Stimulated activated CD4-positive, alpha-beta T cell treated with anti-CD3 and anti-CD28 coated beads, Interleukin-12 subunit alpha, Interleukin-12 subunit beta, amount 100 ng/mL, for 24 hours (primary cell): Measurements from ENCODE around the gene TSTD1.
A peak's percentile ranks its signal among the peaks of the same experiment; 100 is the strongest.

Source experiments
- DNase-seq, 2 experiments: peaks; one replicate each; pipeline ENCODE4 v3.0.0-alpha.2; 2020; ENCODE audit warnings: low read depth in 2 of 2

The TSTD1 gene

DNA sequence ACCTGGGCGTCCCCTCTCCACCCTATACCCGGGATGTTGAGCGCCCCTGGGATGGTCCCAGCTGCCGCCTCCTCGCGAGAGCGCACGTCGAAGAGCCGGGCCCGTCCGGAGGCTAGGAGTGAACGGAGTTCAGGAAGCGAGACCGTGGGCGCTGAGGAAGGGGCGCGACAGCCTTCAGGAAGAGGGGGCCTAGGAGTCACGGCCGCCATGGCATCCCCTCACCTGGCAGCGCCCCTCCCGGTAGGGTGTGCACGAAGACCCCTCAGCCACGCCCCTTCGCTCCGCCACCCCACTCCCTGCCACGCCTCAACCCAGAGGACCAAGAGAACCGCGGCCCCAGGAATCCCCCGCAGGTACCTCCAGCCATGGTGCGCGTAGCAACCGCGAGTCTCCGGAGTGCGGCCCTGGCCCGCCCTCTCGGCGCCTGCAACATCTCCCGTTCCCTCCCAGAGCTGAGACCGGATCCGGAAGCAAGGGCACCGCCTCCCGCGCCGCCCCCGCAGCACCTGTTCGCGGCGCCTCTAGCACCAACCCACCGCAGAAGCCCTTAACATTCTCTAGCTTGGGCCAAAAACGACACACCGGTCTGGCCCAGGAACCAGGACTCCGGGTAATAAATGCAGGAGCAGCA, at the start of gene TSTD1:
Gene TSTD1, minus strand, starts transcription at position 442 of the 631 bp plus-strand sequence. Its CDS starts 75 bp downstream, at position 367.
- peak; percentile 69 to 81 for DNase-seq

- DNase-seq = no peak
Measured at GRCh38 chr1:161086457-161086856, 47.7 kb upstream of the TSTD1 start.

- no peak for DNase-seq
Measured at GRCh38 chr1:161085165-161085564, 46.4 kb upstream of the TSTD1 start.

DNA sequence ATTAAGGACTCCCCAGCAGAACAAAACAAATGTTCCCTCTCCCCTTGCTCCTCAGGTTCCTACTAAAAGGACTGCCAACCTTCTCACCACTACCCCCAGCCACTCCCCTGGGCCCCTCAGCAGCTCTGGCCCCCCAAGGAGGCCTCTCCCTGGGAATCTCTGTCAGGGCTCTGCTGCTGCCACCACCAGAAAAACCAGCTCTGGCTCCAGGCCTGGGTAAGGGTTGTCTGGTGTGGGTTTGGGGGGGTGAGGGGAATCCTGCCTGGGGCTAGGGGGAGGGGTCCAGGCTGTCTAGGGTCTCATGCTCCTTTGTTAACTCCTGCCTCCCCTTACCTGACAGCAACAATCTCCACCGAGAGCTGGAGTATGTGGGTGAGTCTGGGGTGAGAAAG, 45.8 kb upstream of the TSTD1 start:
- no peak for DNase-seq

GRCh38 chr1:161083748-161084596, 45.2 kb upstream of the TSTD1 start:
- DNase-seq = no peak

DNA sequence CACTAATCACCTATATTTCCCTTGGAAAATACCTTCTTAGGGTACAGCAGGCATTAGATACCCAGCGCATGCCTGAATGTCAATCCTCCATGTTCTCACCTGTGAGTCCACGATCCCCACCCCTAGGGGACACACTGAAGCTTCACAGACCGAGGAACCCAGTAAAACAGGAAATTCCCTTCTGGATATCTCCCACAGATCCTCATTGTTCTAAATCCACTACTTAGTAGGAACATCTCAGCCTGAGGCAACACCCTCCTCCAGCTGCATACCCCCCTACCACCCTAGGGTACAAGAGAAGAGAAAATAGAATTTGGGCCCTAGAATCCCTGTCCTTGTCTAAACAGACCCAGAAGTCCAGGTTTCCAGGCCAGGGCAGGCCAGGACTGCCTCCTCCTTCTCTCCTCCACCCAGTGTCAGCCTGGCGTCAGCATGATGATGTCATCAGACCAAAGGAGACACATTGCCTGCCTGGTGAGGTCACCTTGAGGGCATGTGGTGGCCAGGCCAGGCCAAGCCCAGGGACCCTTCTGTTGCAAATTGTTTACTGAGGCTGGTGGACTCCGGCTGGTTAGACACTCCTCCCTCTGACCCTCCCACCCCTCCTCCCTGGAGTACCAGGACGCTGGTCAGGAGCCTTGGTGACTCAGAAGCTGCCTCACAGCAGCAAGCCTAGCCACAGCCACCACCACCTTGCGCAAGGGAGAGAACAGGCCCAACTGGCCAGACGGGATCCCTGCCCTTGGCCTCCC, 44.4 kb upstream of the TSTD1 start:
- no peak for DNase-seq

GRCh38 chr1:161082483-161082882, 43.7 kb upstream of the TSTD1 start:
- DNase-seq = no peak

GRCh38 chr1:161081519-161081918, 42.8 kb upstream of the TSTD1 start:
- no peak for DNase-seq

DNA sequence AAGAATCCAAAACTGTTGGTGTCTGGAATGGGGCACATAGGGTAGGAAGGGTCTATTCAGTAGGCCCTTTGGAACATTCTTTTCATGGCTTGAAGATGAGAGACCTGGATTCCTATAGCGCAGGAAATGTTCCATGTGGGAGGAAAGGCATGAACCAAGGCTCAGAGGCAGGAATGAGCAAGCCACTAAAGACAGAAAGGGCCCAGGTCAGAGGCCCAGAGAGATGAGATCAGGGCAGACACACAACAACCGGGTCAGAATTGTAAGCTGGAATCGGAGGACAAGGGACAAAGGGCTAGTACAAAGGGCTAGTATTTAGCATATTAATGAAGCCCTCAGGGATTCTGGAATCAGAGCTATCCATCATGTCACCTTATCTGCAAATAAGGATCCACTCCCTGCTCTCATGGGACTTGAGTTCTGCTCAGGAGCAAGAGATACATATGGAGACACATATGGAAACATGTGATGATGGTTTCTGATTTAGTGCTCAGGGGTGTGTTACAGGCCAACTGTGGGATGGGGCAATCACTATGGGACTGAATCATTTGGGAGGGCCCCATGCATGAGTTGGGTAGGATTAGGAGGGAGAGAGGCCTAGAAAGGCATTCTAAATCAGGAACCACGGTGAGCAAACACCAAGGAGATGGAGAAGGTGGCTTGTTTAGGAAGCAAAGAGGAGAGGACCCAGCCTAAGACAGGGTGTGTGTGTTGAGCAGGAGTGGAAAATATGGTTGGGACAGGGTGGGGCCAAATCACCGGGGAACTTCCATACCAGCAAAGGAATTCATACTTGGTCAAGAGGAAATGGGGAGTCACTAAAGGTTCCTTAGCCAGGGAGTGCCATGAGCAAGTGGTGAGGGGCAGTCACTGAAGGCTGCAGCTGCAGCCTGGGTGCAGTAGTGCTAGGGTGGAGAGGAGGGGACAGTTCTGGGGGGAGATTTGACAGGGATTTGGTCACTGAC, 42.0 kb upstream of the TSTD1 start:
- no peak for DNase-seq

GRCh38 chr1:161079436-161080110, 40.8 kb upstream of the TSTD1 start:
- DNase-seq = no peak

DNA sequence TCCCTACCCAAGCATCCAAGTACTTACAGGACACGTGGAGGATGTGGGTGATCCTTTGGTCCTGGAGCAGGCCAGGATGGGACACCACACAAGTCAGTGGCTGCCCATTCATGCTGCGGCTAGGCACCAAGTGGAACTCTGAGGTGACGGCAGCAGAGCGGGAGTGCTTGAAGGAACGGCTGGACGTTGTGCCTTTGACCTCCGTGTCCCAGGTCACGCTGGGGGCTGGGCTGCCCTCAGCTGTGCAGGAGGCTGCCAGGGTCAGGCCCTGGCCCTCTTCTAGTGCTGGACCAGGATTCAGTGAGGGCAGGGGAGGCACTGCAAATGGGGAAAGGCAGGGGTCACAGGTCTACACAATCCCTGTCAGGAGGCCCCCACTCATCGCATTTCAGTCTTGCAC, 38.7 kb upstream of the TSTD1 start:
- DNase-seq = no peak

GRCh38 chr1:161076410-161076809, 37.6 kb upstream of the TSTD1 start:
- DNase-seq = no peak

- no peak for DNase-seq
Measured at GRCh38 chr1:161074676-161075368, 36.1 kb upstream of the TSTD1 start.

DNA sequence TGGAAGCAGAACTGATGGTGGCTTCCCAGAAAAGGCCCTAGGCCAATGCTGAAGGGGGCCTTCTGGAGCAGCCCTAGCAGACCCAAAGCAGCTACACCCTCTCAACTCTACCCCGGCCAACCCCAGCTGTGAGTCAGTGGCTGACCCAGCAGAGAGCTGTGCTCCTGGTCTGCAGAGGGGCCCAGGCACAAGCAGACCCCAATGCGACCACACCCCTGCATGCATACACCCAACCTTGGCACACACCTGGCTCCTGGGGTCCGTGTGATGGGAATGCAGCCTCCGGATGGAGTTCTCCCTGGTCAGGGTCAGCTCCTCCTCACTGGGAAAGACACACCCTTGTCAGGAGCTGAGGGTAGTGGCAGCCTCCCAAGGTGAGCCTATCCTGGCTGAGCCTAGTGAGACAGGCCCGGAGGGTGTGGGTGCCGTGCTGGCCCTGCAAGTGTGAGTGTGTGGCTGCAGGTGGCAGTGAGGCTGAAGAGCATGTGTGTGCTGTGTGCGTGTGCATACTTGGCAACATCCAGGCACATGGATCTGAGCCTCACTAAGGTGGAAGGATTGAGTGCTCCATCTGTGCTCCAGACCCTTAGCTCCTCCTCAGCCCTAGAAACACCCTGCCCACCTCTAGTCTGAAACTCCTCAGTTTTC, 34.8 kb upstream of the TSTD1 start:
- DNase-seq = no peak

DNA sequence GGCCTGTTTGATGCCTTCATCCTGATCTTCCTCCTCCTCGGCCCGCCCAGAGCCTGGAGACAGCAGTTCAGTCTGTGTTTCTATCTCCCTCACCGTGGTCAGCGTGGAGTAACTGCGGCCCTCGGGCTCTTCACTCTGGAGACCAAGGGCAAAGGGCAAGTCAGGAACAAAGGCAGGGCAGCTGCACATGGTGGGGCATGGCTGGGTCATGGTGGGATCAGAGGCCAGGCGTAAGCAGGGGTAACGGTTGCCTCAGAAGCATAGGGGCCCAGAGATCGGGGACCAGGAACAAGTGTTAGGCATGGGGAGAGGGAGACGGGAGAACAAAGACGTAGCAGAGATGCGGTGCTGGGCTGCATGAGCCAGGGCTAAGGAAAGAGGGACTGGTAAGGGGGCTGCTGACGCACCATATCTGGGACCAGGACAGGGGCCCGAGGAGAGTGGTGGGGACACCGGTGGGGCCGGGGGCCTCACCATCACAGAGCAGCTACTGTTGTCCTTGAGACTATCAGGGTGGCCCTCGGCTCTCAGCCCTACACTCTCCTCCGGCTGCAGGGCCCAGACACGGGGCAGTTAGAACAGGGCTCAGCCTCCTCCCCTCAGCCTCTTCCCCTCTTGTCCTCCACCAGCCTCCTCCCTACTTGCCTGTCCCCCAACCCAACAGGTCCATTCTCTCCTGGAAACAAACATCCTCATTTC, 34.1 kb upstream of the TSTD1 start:
- no peak for DNase-seq

DNA sequence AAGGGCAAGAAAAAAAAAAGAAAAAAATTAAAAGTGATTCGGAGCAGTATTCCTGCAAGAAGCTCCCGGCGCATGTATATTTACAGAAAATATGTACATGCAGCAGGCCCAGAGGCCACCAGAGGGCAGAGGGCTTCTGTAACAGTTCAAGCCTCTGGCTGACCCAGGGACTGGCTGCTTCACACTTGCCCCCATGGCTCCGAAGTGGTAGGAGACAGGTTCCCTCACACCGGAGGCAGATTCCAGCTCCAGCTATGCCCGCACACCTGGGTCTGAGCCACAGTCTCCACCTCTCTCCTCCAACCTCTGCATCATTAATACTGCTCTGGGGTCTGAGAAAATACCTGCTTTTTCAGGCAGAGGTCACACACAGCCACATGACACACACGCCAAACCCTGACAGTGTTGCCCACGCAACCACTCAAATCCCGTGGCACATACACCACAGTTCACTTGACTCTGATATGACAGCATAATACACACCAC, 33.2 kb upstream of the TSTD1 start:
- DNase-seq = no peak

- no peak for DNase-seq
Measured at GRCh38 chr1:161070761-161071160, 32.0 kb upstream of the TSTD1 start.

DNA sequence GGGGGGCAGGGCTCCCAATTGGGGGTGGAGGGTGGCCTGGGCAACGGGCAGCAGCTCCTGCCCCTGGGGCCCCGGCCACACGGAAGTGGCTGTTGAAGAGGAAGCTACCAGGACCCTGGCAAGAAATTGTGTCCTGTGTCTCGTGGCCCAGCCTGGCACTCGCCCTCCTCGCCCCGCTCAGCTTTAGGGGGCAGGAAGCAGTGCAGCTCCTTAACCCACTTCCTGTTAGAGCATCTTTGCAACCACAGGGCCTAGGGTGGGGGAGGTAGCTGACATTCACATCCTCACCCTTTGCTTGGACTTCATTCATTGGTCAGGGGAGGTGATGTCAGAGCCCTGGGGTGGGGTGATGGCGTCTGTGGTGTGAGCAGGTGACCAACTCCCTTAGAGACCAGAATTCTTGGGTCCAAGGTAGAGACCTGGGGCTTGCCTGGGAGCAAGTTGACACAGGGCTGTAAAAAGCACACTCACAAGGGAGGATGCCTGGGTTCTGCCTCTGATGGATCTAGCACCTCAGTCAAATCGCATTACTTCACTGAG, 31.0 kb upstream of the TSTD1 start, which contains the start of gene ARHGAP30:
Gene ARHGAP30, minus strand, starts transcription at position 161 of the 540 bp plus-strand sequence. CDS start 267 bp downstream, outside the sequence.
- peak; percentile 64 to 75 for DNase-seq
